Tibial nerve (tissue), 4 donors: Measurements from ENCODE around the gene INTS11.

Source experiments
- EP300 ChIP-seq, 2 donors: sonication (generic); formaldehyde crosslinking; IDR thresholded peaks; one replicate each; pipeline ENCODE4 v1.6.1; 2017; ENCODE audit warnings: antibody characterized with exemption in 2 of 2, mild to moderate bottlenecking in 1 of 2
- POLR2A ChIP-seq, 2 donors: fragments of 450-650 bp; IDR thresholded peaks; one replicate each; pipeline ENCODE4 v1.6.1; 2017; ENCODE audit warnings: antibody characterized with exemption in 2 of 2, mild to moderate bottlenecking in 2 of 2, moderate library complexity in 2 of 2
- TF ChIP-seq, protein P1 (sequence below), 5 experiments: fragments of 200-600 bp in 3 of 5; fragments of 450-650 bp in 2 of 5; sonication (generic) in 3 of 5; IDR thresholded peaks; one replicate each; pipeline ENCODE4 v1.5.1; 2016 to 2019; ENCODE audit warnings: antibody characterized with exemption in 5 of 5, mild to moderate bottlenecking in 3 of 5, moderate library complexity in 2 of 5

DNA sequence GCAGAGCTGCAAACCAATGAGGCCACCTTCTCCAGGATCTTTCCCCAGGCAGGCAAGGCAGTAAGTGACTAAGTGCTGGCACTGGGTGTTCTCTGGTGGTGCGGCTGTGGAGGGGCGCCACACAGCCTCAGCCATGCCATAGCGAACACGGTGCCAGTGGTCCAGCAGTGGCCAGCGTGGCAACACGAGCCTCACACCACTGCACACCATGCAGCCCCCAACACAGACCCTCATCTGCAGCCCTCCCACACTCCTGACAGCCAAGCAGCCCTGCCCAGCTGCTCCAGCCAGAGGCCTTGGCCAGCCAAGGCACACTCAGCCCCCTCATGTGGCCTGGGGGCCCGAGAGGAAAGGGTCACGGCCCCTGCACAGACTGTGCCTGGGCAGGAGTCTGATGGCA is 3.0 kb downstream of the INTS11 start:
- no peak for TF ChIP-seq POLR2A (IDR thresholded peaks at IDR 0.05)
- TF ChIP-seq, protein P1, sequence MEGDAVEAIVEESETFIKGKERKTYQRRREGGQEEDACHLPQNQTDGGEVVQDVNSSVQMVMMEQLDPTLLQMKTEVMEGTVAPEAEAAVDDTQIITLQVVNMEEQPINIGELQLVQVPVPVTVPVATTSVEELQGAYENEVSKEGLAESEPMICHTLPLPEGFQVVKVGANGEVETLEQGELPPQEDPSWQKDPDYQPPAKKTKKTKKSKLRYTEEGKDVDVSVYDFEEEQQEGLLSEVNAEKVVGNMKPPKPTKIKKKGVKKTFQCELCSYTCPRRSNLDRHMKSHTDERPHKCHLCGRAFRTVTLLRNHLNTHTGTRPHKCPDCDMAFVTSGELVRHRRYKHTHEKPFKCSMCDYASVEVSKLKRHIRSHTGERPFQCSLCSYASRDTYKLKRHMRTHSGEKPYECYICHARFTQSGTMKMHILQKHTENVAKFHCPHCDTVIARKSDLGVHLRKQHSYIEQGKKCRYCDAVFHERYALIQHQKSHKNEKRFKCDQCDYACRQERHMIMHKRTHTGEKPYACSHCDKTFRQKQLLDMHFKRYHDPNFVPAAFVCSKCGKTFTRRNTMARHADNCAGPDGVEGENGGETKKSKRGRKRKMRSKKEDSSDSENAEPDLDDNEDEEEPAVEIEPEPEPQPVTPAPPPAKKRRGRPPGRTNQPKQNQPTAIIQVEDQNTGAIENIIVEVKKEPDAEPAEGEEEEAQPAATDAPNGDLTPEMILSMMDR (IDR thresholded peaks at IDR 0.05): no peak
- no peak for TF ChIP-seq EP300 (IDR thresholded peaks at IDR 0.05)
